IPS DF 6.9 (cell line): ENCODE results near the gene FATE1.

ENCODE experiments used
- DNase-seq: peaks from one replicate; pipeline ENCODE4 v3.0.0-alpha.2; 2013; ENCODE audit warnings: low read depth, low spot score
- H3K27ac ChIP-seq: one replicate; pipeline ENCODE4 v1.5.1; 2013; ENCODE audit warnings: low read length, control low read depth
- H3K27me3 ChIP-seq: 2 replicates; pipeline ENCODE4 v1.6.1; 2013; ENCODE audit warnings: mild to moderate bottlenecking, low read length; ENCODE audit not compliant: control insufficient read depth, insufficient read depth
- H3K36me3 ChIP-seq: 2 replicates; pipeline ENCODE4 v1.6.1; 2013; ENCODE audit warnings: low read length; ENCODE audit not compliant: control insufficient read depth, insufficient read depth
- H3K4me1 ChIP-seq: 2 replicates; pipeline ENCODE4 v1.6.1; 2013; ENCODE audit warnings: low read length; ENCODE audit not compliant: control insufficient read depth, insufficient read depth
- H3K4me3 ChIP-seq: 2 replicates; pipeline ENCODE4 v1.5.1; 2013; ENCODE audit warnings: mild to moderate bottlenecking, low read length
- H3K9me3 ChIP-seq: 2 replicates; pipeline ENCODE4 v1.6.1; 2013; ENCODE audit warnings: low read length, inconsistent platforms; ENCODE audit not compliant: control insufficient read depth, insufficient read depth
- WGBS: extraction: QIAGEN DNeasy Blood & Tissue Kit; methylation state at CpG from one replicate; pipeline ENCODE4 v1.1.7; 2013; ENCODE audit warnings: mixed read lengths, missing lambda C conversion rate; ENCODE audit not compliant: insufficient read length, insufficient coverage; 5-methylcytosine and 5-hydroxymethylcytosine counted together

The FATE1 gene

GRCh38 chrX:151738751-151739150 lies 22.9 kb downstream of the FATE1 start:
- Histone ChIP-seq H3K27me3 (no peaks in the 10 kb centered on the region), H3K36me3 (no peaks in the 10 kb centered on the region), H3K9me3 (no peaks in the 10 kb centered on the region), H3K4me3 (no peak overlapping the region), H3K27ac (no peak overlapping the region), H3K4me1 (no peaks in the 10 kb centered on the region)
- DNase-seq = no peak
- WGBS = no CpG with 5 or more reads among the region's 7 CpGs

GRCh38 chrX:151741606-151742005 lies 25.8 kb downstream of the FATE1 start:
- no peak for DNase-seq
- Histone ChIP-seq H3K9me3 (no peaks in the 10 kb centered on the region), H3K36me3 (no peaks in the 10 kb centered on the region), H3K27me3 (no peaks in the 10 kb centered on the region), H3K27ac (no peak overlapping the region), H3K4me1 (no peaks in the 10 kb centered on the region), H3K4me3 (no peak overlapping the region)
- no CpG with 5 or more reads among the region's 4 CpGs for WGBS

DNA sequence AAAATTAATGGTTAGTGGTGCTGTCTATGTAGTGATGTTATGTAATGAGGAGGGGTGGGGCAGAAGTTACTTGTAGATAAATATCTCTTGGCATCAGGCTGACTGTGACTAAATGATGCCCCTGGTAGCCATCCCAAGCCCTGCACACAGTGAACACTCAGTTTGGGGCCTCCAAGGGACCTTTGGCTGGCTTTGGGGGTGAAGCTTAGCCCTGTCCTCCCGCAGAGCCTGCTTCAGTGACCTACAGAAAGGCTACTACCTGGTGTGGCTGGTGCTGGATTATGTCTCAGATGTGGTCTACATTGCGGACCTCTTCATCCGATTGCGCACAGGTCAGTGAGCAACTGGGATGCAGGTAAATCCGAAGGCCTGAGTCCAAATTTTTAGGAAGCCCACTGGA lies 26.5 kb downstream of the FATE1 start:
- H3K27me3 ChIP-seq = no peaks in the 10 kb centered on the region
- H3K4me1 ChIP-seq = no peaks in the 10 kb centered on the region
- no peak overlapping the region for H3K4me3 ChIP-seq
- H3K36me3 ChIP-seq = no peaks in the 10 kb centered on the region
- no peak for DNase-seq
- no peak overlapping the region for H3K27ac ChIP-seq
- no CpG with 5 or more reads among the region's 5 CpGs for WGBS
- H3K9me3 ChIP-seq = no peaks in the 10 kb centered on the region

- Histone ChIP-seq H3K27ac (no peak overlapping the region), H3K4me1 (no peaks in the 10 kb centered on the region), H3K4me3 (no peak overlapping the region), H3K27me3 (no peaks in the 10 kb centered on the region), H3K36me3 (no peaks in the 10 kb centered on the region), H3K9me3 (no peaks in the 10 kb centered on the region)
- WGBS = no CpG with 5 or more reads among the region's 21 CpGs
- DNase-seq = no peak
Measured at GRCh38 chrX:151743651-151744470, 28.0 kb downstream of the FATE1 start.

DNA sequence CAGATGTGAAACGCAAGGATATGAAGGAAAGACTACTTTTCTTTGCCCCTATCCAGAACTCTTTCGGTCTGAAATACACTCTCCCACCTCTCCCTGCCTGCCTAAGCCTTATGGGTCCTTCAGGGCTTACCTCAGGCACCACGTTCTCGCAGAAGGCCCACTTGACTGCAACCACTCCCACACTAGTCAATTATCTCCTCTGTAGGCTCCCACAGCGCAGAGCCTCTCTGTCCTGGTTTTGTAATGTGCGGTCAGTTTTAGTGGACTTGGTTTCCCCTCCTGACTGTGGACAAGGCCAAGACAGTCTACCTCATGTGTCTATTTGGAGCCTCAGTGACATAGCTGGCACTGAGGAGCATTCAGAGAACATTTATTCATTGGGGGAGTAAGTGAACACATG lies 29.8 kb downstream of the FATE1 start:
- Histone ChIP-seq H3K27me3 (no peaks in the 10 kb centered on the region), H3K27ac (no peak overlapping the region), H3K9me3 (no peaks in the 10 kb centered on the region), H3K4me3 (no peak overlapping the region), H3K36me3 (no peaks in the 10 kb centered on the region), H3K4me1 (no peaks in the 10 kb centered on the region)
- WGBS = no CpG with 5 or more reads among the region's 6 CpGs
- no peak for DNase-seq

- no peak overlapping the region for H3K27ac ChIP-seq
- no peaks in the 10 kb centered on the region for H3K9me3 ChIP-seq
- no peak overlapping the region for H3K4me3 ChIP-seq
- H3K4me1 ChIP-seq = no peaks in the 10 kb centered on the region
- no peaks in the 10 kb centered on the region for H3K36me3 ChIP-seq
- H3K27me3 ChIP-seq = no peaks in the 10 kb centered on the region
- WGBS = no CpG with 5 or more reads among the region's 2 CpGs
- DNase-seq = no peak
Measured at GRCh38 chrX:151746502-151746901, 30.7 kb downstream of the FATE1 start.

DNA sequence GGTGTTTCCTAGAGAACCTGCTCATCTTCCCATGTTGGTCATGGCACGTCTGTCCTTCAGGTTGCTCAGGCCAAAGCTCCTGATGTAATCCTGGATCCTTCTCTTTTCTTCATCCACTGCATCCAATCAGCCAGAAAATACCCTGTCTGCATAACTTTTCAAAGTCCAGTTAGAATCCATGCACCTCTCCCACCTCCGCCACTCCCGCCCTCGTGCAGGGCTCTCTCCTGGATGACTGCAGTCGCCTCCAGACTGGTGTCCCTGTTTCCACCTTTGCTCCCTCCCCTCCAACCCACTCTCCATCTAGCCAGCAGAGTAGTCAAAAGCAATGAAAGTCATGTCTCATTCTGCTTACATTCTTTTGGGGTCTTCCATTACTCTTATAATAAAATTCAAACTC lies 34.7 kb downstream of the FATE1 start:
- Histone ChIP-seq H3K36me3 (no peaks in the 10 kb centered on the region), H3K27me3 (no peaks in the 10 kb centered on the region), H3K4me3 (no peak overlapping the region), H3K9me3 (no peaks in the 10 kb centered on the region), H3K27ac (no peak overlapping the region), H3K4me1 (peaks cover 3% of the 10 kb centered on the region; the same call in 1 of the 2 replicates)
- no CpG with 5 or more reads among the region's 5 CpGs for WGBS
- no peak for DNase-seq

DNA sequence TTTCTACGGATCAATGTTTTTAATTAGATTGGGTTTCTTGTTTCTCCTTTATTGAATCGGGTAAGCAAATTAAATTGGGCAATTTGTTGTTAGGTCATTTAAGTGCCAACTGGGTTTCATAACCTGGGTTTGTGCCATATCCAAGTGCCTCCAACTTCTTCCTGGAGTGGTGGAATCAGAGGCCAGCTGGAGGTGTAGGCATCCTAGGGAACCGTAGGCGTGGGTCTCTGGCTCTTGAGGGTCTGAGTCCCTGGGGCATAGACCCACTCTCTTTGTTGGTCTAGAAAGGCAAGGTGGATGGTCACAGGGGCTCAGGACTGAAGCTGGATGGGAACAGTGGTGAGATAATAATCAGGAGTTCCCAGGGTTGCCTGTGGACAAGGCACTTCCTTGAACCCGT lies 37.0 kb downstream of the FATE1 start:
- H3K27ac ChIP-seq = no peak overlapping the region
- H3K36me3 ChIP-seq = no peaks in the 10 kb centered on the region
- no peak overlapping the region for H3K4me3 ChIP-seq
- H3K27me3 ChIP-seq = no peaks in the 10 kb centered on the region
- no peak for DNase-seq
- H3K4me1 ChIP-seq = peaks cover 3% of the 10 kb centered on the region; the same call in 1 of the 2 replicates
- WGBS = no CpG with 5 or more reads among the region's 5 CpGs
- H3K9me3 ChIP-seq = no peaks in the 10 kb centered on the region

DNA sequence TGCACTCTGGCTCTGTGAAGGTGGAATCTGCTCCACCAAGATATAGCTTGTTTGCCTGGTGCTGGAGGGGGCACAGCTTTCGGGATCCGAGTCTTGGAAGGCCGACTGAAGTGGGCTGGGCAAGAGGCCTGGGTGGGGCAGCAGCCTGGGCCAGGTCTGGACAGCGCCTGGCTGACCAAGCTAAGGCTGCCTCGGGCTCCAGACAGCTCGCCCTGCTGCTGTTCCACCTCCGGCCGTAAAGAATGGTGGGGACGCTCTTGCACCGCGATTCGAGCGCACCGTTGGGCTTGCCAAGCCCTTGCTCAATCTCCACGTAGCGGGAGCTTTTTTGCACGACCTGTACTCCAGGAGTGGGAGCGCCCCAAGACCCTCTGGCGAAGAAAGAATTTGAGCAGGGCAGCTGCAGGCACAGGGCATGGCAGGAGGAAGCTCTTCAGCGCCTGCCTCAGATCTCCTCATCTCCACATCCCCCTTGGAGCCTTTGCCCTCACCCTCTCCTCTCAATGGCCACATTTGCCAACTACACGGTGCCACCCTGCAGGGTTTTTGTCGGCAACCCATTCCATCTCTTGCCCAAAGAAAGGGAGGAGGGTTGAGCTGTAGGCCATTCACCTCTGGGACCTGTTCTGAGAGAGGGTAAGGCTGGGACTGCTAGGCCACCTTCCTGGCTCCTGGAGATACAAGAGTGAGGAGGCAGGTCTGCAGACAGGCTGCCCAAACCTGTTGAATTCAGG lies 37.6 kb downstream of the FATE1 start:
- no peak for DNase-seq

DNA sequence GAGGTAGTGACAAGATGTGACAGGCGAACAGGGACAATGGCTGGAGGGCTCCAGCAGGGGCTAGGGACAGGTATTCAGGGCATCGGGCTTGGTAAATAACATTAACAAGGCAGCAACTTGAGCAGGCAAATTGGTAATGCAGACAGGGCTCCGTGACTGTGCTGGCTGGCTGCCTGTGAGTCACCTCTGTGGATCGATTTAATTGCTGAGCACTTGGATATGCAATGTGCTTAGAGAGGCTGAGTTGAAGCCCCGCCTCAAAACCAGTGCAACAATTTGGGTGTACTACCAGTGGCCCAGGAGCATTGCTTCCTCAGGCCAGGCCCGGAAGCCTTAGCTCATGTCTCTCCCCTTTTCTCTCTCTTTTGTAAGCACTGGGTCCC lies 38.2 kb downstream of the FATE1 start:
- Histone ChIP-seq H3K4me3 (no peak overlapping the region), H3K27ac (no peak overlapping the region), H3K4me1 (peaks cover 3% of the 10 kb centered on the region; the same call in 1 of the 2 replicates), H3K9me3 (no peaks in the 10 kb centered on the region), H3K27me3 (no peaks in the 10 kb centered on the region), H3K36me3 (no peaks in the 10 kb centered on the region)
- WGBS = no CpG with 5 or more reads among the region's 6 CpGs
- DNase-seq = no peak

More for the DNA sequence above, 37.6 kb downstream of the FATE1 start:
- Histone ChIP-seq H3K4me3 (no peak overlapping the region), H3K9me3 (no peaks in the 10 kb centered on the region), H3K27me3 (no peaks in the 10 kb centered on the region), H3K27ac (no peak overlapping the region), H3K36me3 (no peaks in the 10 kb centered on the region), H3K4me1 (peaks cover 3% of the 10 kb centered on the region; the same call in 1 of the 2 replicates)
- WGBS = no CpG with 5 or more reads among the region's 22 CpGs
